ENCODE results near the gene AGXT2.

DNA sequence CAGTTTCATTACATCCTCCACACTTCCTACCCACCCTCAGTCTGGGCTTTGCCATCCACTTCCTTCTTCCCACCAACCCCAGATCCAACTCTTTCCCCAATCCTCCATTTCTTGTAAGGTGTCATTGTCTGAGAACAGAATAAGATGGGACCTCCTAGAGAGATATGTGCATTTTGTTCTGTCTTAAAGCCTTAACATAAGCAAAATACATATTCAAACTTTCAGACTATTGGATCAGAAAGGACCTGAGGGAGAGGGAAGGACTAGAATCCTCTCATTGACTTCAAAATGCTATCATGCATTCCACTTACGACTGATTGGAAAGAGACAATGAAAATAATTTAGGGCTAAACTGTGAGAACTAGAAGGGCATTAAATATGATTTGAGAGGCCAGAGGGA lies 43.0 kb downstream of the AGXT2 start:
- no peak for TF ChIP-seq EP300 (IDR thresholded peaks at IDR 0.05; ENCODE audit: borderline replicate concordance in 1 of 2, control insufficient read depth in 1 of 2, low read depth in 2 of 2, low read length in 2 of 2)
- TF ChIP-seq, protein P1, sequence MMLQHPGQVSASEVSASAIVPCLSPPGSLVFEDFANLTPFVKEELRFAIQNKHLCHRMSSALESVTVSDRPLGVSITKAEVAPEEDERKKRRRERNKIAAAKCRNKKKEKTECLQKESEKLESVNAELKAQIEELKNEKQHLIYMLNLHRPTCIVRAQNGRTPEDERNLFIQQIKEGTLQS (IDR thresholded peaks at IDR 0.05; ENCODE audit: borderline replicate concordance, extremely low read depth, low read depth, low read length), result no peak
- no peak for TF ChIP-seq CTCF (IDR thresholded peaks at IDR 0.05 in 2 of 3, conservative IDR thresholded peaks at IDR 0.05 in 1 of 3; ENCODE audit: control insufficient read depth in 2 of 3, extremely low read depth in 1 of 3, insufficient read depth in 1 of 3, low read depth in 3 of 3, low read length in 3 of 3)
- no peak for TF ChIP-seq MEF2A (IDR thresholded peaks at IDR 0.05; ENCODE audit: insufficient read depth, low read depth, low read length)
- no peak for TF ChIP-seq EZH2 (IDR thresholded peaks at IDR 0.05; ENCODE audit: borderline replicate concordance, control insufficient read depth, low read depth, low read length)
- TF ChIP-seq FOXK2 (IDR thresholded peaks at IDR 0.05), result no peak
- no peak for TF ChIP-seq NBN (IDR thresholded peaks at IDR 0.05)

All from GM12878 (cell line).